HepG2 (cell line): Measurements from ENCODE around the gene HOPX. TPM values are rescaled to one million over a fixed set of nuclear protein-coding genes. Genes with fewer than 3 reads are reported as not detected.

Experiments used
- ATAC-seq: fragments of 200-7000 bp; cut with Tn5 transposase; 3 replicates; pipeline ENCODE4 v1.9.1; 2020; ENCODE audit warnings: mild to moderate bottlenecking, moderate library complexity
- BruUV-seq: library from RNA; stranded (reverse); fragments of 400-500 nt; replicated peaks from 2 replicates; lab custom pipeline; 2021; lab: Mats Ljungman, UMichigan
- CTCF ChIA-PET: fragments of 300-600 bp; formaldehyde crosslinking; extraction: SDS; loops from one replicate; lab custom pipeline; 2021; ENCODE audit warnings: low total read pairs, inconsistent platforms, low intra/inter-chr PET ratio; lab: Yijun Ruan, JAX
- POLR2A ChIA-PET: fragments of 350-600 bp; sonication (Branson Sonifier 250); formaldehyde crosslinking; loops from one replicate; lab custom pipeline; 2020; ENCODE audit warnings: antibody characterized with exemption, inconsistent platforms; lab: Yijun Ruan, JAX
- DNase-seq: peaks from one replicate; pipeline ENCODE4 v3.0.0-alpha.2; 2015; ENCODE audit warnings: low spot score
- FAIRE-seq: peaks from 3 replicates; lab custom pipeline; 2011; peaks lifted over from hg19 to GRCh38; lab: Jason Lieb, UNC
- H2AFZ ChIP-seq: one replicate; pipeline ENCODE4 v1.6.1; 2011; ENCODE audit warnings: low read length, inconsistent platforms
- H3K27ac ChIP-seq: fragments of 300-600 bp; 3 replicates; pipeline ENCODE4 v1.8.0; 2011; ENCODE audit warnings: mixed run types, mild to moderate bottlenecking, mixed read lengths, low read length, inconsistent platforms; ENCODE audit not compliant: insufficient read depth; ENCODE audit errors: extremely low read length
- H3K27me3 ChIP-seq, 2 experiments: fragments of 200-600 bp in 1 of 2; 2 replicates in 1 of 2; 3 replicates in 1 of 2; pipeline versions ENCODE4 v1.6.0 to v1.8.0; 2011; ENCODE audit warnings: low read length in 2 of 2, mild to moderate bottlenecking in 2 of 2, moderate library complexity in 2 of 2, inconsistent platforms in 1 of 2; ENCODE audit not compliant: insufficient read depth in 2 of 2, control insufficient read depth in 1 of 2
- H3K36me3 ChIP-seq, 2 experiments: fragments of 200-600 bp in 1 of 2; replicated peaks in 1 of 2; 2 replicates in 1 of 2; 3 replicates in 1 of 2; pipeline versions ENCODE4 v1.5.1 to v1.8.0; 2011; ENCODE audit warnings: low read length in 2 of 2, inconsistent platforms in 1 of 2; ENCODE audit not compliant: insufficient read depth in 2 of 2, control insufficient read depth in 1 of 2
- H3K4me1 ChIP-seq: 2 replicates; pipeline ENCODE4 v1.5.1; 2012; ENCODE audit warnings: low read length, inconsistent platforms; ENCODE audit not compliant: insufficient read depth
- H3K4me2 ChIP-seq: 2 replicates; pipeline ENCODE4 v1.6.0; 2011; ENCODE audit warnings: low read depth, low read length, inconsistent platforms
- H3K4me3 ChIP-seq, 3 experiments: fragments of 200-600 bp in 1 of 3; sonication (generic), shearing (Covaris generic) in 1 of 3; replicated peaks in 1 of 3; 2 replicates each; pipeline ENCODE4 v1.5.1; 2011 to 2016; ENCODE audit warnings: low read length in 3 of 3, inconsistent platforms in 2 of 3, low read depth in 2 of 3, mild to moderate bottlenecking in 2 of 3, control low read depth in 1 of 3, mixed read lengths in 1 of 3; ENCODE audit not compliant: insufficient read depth in 1 of 3
- H3K79me2 ChIP-seq: one replicate; pipeline ENCODE4 v1.6.1; 2011; ENCODE audit warnings: low read length, inconsistent platforms; ENCODE audit not compliant: insufficient read depth
- H3K9ac ChIP-seq: 2 replicates; pipeline ENCODE4 v1.6.0; 2011; ENCODE audit warnings: mild to moderate bottlenecking, low read depth, low read length, inconsistent platforms; ENCODE audit not compliant: insufficient read depth
- H3K9me3 ChIP-seq: 2 replicates; pipeline ENCODE4 v1.5.1; 2012; ENCODE audit warnings: mild to moderate bottlenecking, low read length
- H4K20me1 ChIP-seq: 2 replicates; pipeline ENCODE4 v1.6.0; 2011; ENCODE audit warnings: inconsistent platforms, mild to moderate bottlenecking, low read length, moderate library complexity; ENCODE audit not compliant: insufficient read depth
- BRF2 ChIP-seq: sonication (generic); formaldehyde crosslinking; IDR thresholded peaks from 2 replicates; pipeline ENCODE4 v1.8.1; 2022; ENCODE audit warnings: mild to moderate bottlenecking, missing genetic modification reagents
- DR1 ChIP-seq: sonication (generic); formaldehyde crosslinking; IDR thresholded peaks from 2 replicates; pipeline ENCODE4 v1.8.0; 2021; ENCODE audit warnings: mild to moderate bottlenecking, missing genetic modification reagents, inconsistent platforms
- FOXP1 ChIP-seq, 2 experiments: fragments of 450-650 bp in 1 of 2; IDR thresholded peaks; 2 replicates each; pipeline ENCODE4 v1.6.1; 2017 to 2018; ENCODE audit warnings: antibody characterized with exemption in 1 of 2
- RAD51 ChIP-seq: fragments of 450-650 bp; IDR thresholded peaks from 2 replicates; pipeline ENCODE4 v1.6.1; 2016; ENCODE audit warnings: borderline replicate concordance
- SNAPC4 ChIP-seq: sonication (generic); formaldehyde crosslinking; IDR thresholded peaks from 2 replicates; pipeline ENCODE4 v1.4.0; 2020; ENCODE audit warnings: mild to moderate bottlenecking, missing genetic modification reagents
- SUZ12 ChIP-seq: fragments of 150-350 bp; IDR thresholded peaks from 2 replicates; pipeline ENCODE4 v1.6.1; 2014; ENCODE audit warnings: low read depth, low read length
- TEAD2 ChIP-seq: sonication (generic); formaldehyde crosslinking; IDR thresholded peaks from 2 replicates; pipeline ENCODE4 v1.9.0; 2021; ENCODE audit warnings: missing genetic modification reagents
- TP53 ChIP-seq: sonication (generic); formaldehyde crosslinking; conservative IDR thresholded peaks from 2 replicates; pipeline ENCODE4 v1.4.0; 2020; ENCODE audit warnings: missing genetic modification reagents
- ZFP36 ChIP-seq: fragments of 150-350 bp; IDR thresholded peaks from 2 replicates; pipeline ENCODE4 v1.6.1; 2018; ENCODE audit warnings: borderline replicate concordance, low read length, low read depth; ENCODE audit not compliant: partially characterized antibody
- ZNF563 ChIP-seq: sonication (generic); formaldehyde crosslinking; IDR thresholded peaks from 2 replicates; pipeline ENCODE4 v1.8.0; 2022; ENCODE audit warnings: mild to moderate bottlenecking, moderate library complexity, missing genetic modification reagents
- ZNF616 ChIP-seq: sonication (generic); formaldehyde crosslinking; IDR thresholded peaks from 2 replicates; pipeline ENCODE4 v1.5.0; 2020; ENCODE audit warnings: low read depth, mild to moderate bottlenecking, missing genetic modification reagents
- ZNF7 ChIP-seq: IDR thresholded peaks from 2 replicates; pipeline ENCODE4 v1.6.1; 2016; ENCODE audit warnings: missing biosample characterization, missing genetic modification reagents
- ZNF841 ChIP-seq: sonication (generic); formaldehyde crosslinking; IDR thresholded peaks from 2 replicates; pipeline ENCODE4 v1.8.1; 2023; ENCODE audit warnings: missing genetic modification reagents, borderline replicate concordance
- WGBS: methylation state at CpG from one replicate; pipeline ENCODE4 v1.1.6; 2017; ENCODE audit warnings: low lambda C conversion rate; 5-methylcytosine and 5-hydroxymethylcytosine counted together
- in situ Hi-C: cut with HindIII; loops from 2 replicates; pipeline ENCODE4 v1.10.0; 2017; ENCODE audit warnings: low pct_unique_long_range_greater_than_20kb; ENCODE audit not compliant: extremely low pct_ligation_motif_present
- intact Hi-C: fragments of 100-400 bp; cut with micrococcal nuclease; formaldehyde crosslinking; loops from one replicate; pipeline ENCODE4 v1.10.0; 2022; ENCODE audit not compliant: unreplicated experiment
- polyA plus RNA-seq, 8 experiments: library from polyadenylated mRNA; depleted of rRNA in 3 of 8; stranded (reverse) in 7 of 8; unstranded in 1 of 8; fragments of >200 nt; fragmentation: Illumina TruSeq in 4 of 8; extraction: Trizol in 4 of 8; gene quantifications; 2 replicates each; pipeline versions ENCODE4 v1.2.1 to v1.2.3, GENCODE V29; 2011 to 2016; ENCODE audit warnings: low read depth in 4 of 8, missing spikeins in 1 of 8, mixed read lengths in 1 of 8; ENCODE audit not compliant: insufficient read depth in 1 of 8
- total RNA-seq, 5 experiments: library from RNA; depleted of rRNA; stranded (reverse); fragments of >200 nt; fragmentation: Illumina TruSeq; extraction: Trizol; gene quantifications; 2 replicates each; pipeline ENCODE4 v1.2.3, GENCODE V29; 2016; ENCODE audit warnings: low read depth in 1 of 5
- TF ChIP-seq, protein P1 (sequence below): sonication (generic); formaldehyde crosslinking; IDR thresholded peaks from 2 replicates; pipeline ENCODE4 v1.8.0; 2022; ENCODE audit warnings: mild to moderate bottlenecking, missing genetic modification reagents, moderate library complexity

HOPX gene
- total and polyA plus RNA-seq, 2 of the 13 experiments (the other 11 are each of a cell fraction or from before 2014, with no cell fraction given): not detected

GRCh38 chr4:56662782-56663468 is 18.2 kb downstream of the HOPX start:
- ATAC-seq: no peak
- intact Hi-C loops: no loop called here

DNA sequence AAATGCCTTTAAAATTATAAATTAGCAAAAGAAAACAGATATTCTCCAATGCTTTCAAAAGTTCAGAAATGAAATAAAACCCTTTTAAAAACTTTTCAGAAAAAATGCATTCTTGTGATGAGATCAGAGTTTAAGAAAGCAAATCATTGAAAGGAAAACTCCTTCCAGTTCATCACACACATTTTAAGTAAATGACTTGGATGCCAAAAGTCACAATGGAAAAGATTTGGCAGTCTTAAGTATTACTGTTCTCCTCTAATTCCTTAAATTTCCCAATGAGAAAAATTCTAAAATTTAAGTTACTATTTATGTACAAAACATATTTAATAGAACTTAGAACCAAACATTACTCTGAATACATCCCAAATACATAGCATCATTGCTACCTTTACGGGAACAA is 21.1 kb downstream of the HOPX start:
- WGBS: 2% methylated on average over 1 of the region's 1 CpG
- Histone ChIP-seq H3K9me3 (no peaks in the 10 kb centered on the region), H3K27me3 (peaks cover 4 to 37% of the 10 kb centered on the region in 2 experiments), H3K9ac (no peak overlapping the region), H4K20me1 (no peaks in the 10 kb centered on the region), H3K4me2 (no peak overlapping the region), H3K27ac (no peak overlapping the region), H3K4me3 (no peak overlapping the region), H3K36me3 (no peaks in the 10 kb centered on the region), H3K79me2 (no peaks in the 10 kb centered on the region), H3K4me1 (no peaks in the 10 kb centered on the region), H2AFZ (no peak overlapping the region)
- no peak for FAIRE-seq
- DNase-seq: no peak
- intact Hi-C loops (no loop called here), in situ Hi-C loops (no loop called here)
- no peak for ATAC-seq
- CTCF ChIA-PET: no interaction called here
- BruUV-seq: no TSS peak
- POLR2A ChIA-PET: no interaction called here
- TF ChIP-seq, protein P1, sequence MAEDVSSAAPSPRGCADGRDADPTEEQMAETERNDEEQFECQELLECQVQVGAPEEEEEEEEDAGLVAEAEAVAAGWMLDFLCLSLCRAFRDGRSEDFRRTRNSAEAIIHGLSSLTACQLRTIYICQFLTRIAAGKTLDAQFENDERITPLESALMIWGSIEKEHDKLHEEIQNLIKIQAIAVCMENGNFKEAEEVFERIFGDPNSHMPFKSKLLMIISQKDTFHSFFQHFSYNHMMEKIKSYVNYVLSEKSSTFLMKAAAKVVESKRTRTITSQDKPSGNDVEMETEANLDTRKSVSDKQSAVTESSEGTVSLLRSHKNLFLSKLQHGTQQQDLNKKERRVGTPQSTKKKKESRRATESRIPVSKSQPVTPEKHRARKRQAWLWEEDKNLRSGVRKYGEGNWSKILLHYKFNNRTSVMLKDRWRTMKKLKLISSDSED: no peak
- no peak for TF ChIP-seq SNAPC4 (CRISPR knock-in tag)
- no peak for TF ChIP-seq TEAD2 (CRISPR knock-in tag)
- TF ChIP-seq FOXP1 (IDR thresholded peaks at IDR 0.05): no peak
- no peak for TF ChIP-seq FOXP1 (CRISPR knock-in tag; IDR thresholded peaks at IDR 0.05)

More at GRCh38 chr4:56662782-56663468, 18.2 kb downstream of the HOPX start:
- ChIA-PET POLR2A (no interaction called here), CTCF (no interaction called here)
- Histone ChIP-seq H3K36me3 (no peaks in the 10 kb centered on the region), H3K4me3 (no peak overlapping the region), H4K20me1 (no peaks in the 10 kb centered on the region), H3K27me3 (peaks cover 0 to 14% of the 10 kb centered on the region in 2 experiments; a peak in 3 of 5 replicates), H3K9ac (no peak overlapping the region), H3K9me3 (no peaks in the 10 kb centered on the region), H3K27ac (no peak overlapping the region), H3K4me1 (no peaks in the 10 kb centered on the region), H2AFZ (no peak overlapping the region), H3K4me2 (no peak overlapping the region), H3K79me2 (no peaks in the 10 kb centered on the region)
- FAIRE-seq: no peak
- WGBS: 2% methylated on average over 3 of the region's 3 CpGs
- DNase-seq: no peak
- in situ Hi-C loops: no loop called here
- TF ChIP-seq RAD51 (no peak), ZNF7 (CRISPR knock-in tag) (no peak), BRF2 (no peak), TP53 (CRISPR knock-in tag) (no peak), SUZ12 (no peak), DR1 (CRISPR knock-in tag) (no peak), ZNF841 (CRISPR knock-in tag) (no peak), ZFP36 (no peak), ZNF616 (no peak), ZNF563 (CRISPR knock-in tag) (no peak)
- no TSS peak for BruUV-seq
